Glomerular visceral epithelial cell (primary cell): ENCODE results near the gene PITPNC1.
"Not testable (repeated sequence)": the region's sequence is repeated elsewhere in the genome, so short reads cannot be mapped to it uniquely, and the experiment has no call there.

ENCODE experiments used
- DNase-seq: peaks from one replicate; pipeline ENCODE4 v3.0.0-alpha.2; 2016; ENCODE audit errors: extremely low spot score

The PITPNC1 gene

GRCh38 chr17:67369676-67370075 is 7.4 kb upstream of the PITPNC1 start:
- no peak for DNase-seq

- DNase-seq, result no peak
Measured at GRCh38 chr17:67372751-67373150, 4.3 kb upstream of the PITPNC1 start.

GRCh38 chr17:67374329-67375053 is 2.6 kb upstream of the PITPNC1 start:
- DNase-seq, result peak; percentile 87

- DNase-seq, result no peak
Measured at GRCh38 chr17:67375054-67375427, 2.0 kb upstream of the PITPNC1 start.

- no peak for DNase-seq
Measured at GRCh38 chr17:67375716-67376115, 1.4 kb upstream of the PITPNC1 start.

- DNase-seq, result no peak
Measured at GRCh38 chr17:67376415-67376736, 705 bp upstream of the PITPNC1 start.

- peak; percentile 43 for DNase-seq
Measured at GRCh38 chr17:67377488-67378453, 690 bp downstream of the PITPNC1 start.

- DNase-seq, result peak; percentile 83
Measured at GRCh38 chr17:67378454-67379250, 1.6 kb downstream of the PITPNC1 start.

- no peak for DNase-seq
Measured at GRCh38 chr17:67379251-67379630, 2.2 kb downstream of the PITPNC1 start.

- DNase-seq, result no peak
Measured at GRCh38 chr17:67381929-67382257, 4.8 kb downstream of the PITPNC1 start.

GRCh38 chr17:67385122-67385988 is 8.3 kb downstream of the PITPNC1 start:
- no peak for DNase-seq

- peak; percentile 43 for DNase-seq
Measured at GRCh38 chr17:67386965-67387551, 10.0 kb downstream of the PITPNC1 start.

GRCh38 chr17:67388536-67388935 is 11.5 kb downstream of the PITPNC1 start:
- not testable (repeated sequence) for DNase-seq

- DNase-seq, result no peak
Measured at GRCh38 chr17:67388986-67389385, 11.9 kb downstream of the PITPNC1 start.

- no peak for DNase-seq
Measured at GRCh38 chr17:67390006-67390645, 13.0 kb downstream of the PITPNC1 start.

GRCh38 chr17:67390646-67391361 is 13.7 kb downstream of the PITPNC1 start:
- peak; percentile 78 for DNase-seq

- DNase-seq, result no peak
Measured at GRCh38 chr17:67392111-67392510, 15.0 kb downstream of the PITPNC1 start.

- DNase-seq, result no peak
Measured at GRCh38 chr17:67393809-67394397, 16.8 kb downstream of the PITPNC1 start.

GRCh38 chr17:67399676-67400075 is 22.6 kb downstream of the PITPNC1 start:
- no peak for DNase-seq
